Measurements from ENCODE around the gene MMP14.

DNA sequence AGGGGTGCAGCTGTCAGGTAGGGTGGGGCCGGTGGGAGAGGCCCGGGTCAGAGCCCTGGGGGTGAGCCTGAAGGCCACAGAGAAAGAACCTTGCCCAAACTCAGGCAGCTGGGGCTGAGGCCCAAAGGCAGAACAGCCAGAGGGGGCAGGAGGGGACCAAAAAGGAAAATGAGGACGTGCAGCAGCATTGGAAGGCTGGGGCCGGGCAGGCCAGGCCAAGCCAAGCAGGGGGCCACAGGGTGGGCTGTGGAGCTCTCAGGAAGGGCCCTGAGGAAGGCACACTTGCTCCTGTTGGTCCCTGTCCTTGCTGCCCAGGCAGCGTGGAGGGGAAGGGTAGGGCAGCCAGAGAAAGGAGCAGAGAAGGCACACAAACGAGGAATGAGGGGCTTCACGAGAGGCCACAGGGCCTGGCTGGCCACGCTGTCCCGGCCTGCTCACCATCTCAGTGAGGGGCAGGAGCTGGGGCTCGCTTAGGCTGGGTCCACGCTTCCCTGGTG, 10.5 kb downstream of the MMP14 start:
- TF ChIP-seq GATA3 (IDR thresholded peaks at IDR 0.05; ENCODE audit: low read depth, low read length) (no peak), GATA2 (IDR thresholded peaks at IDR 0.05; ENCODE audit: low read depth, low read length) (no peak)
